ENCODE results near the gene TMEM39A.

Gene TMEM39A

GRCh38 chr3:119433613-119434325 lies 29.6 kb downstream of the TMEM39A start:
- DNase-seq (ENCODE audit: low spot score): no peak
- peaks cover 84% of the 10 kb centered on the region for H3K36me3 Mint-ChIP-seq (ENCODE audit: low read depth)
- H3K9me3 Mint-ChIP-seq: peaks cover 19% of the 10 kb centered on the region
- H3K27me3 Mint-ChIP-seq (ENCODE audit: low read depth): no peaks in the 10 kb centered on the region
- H3K4me1 Mint-ChIP-seq (ENCODE audit: low read depth): no peaks in the 10 kb centered on the region
- H3K27ac Mint-ChIP-seq: no peak overlapping the region
- no peak overlapping the region for H3K4me3 Mint-ChIP-seq

DNA sequence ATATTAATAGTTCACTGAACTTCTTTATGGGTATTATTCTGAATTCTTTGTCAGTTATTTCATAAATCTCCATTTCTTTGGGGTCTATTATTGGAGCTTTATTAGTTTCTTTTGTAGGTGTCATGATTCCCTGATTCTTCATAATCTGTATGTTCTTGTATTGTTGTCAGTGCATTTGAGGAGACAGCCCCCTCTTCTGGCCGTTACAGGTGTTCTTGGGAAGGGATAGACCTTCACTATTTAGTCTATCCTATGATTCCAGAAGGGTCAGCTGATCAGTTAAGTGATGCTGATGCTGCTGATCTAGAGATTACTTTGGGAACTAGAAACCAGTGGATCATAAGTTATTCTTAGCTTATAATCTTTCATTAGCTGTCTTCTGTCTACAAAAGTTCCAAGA lies 34.9 kb downstream of the TMEM39A start:
- no peak overlapping the region for H3K4me3 Mint-ChIP-seq
- no peak overlapping the region for H3K27ac Mint-ChIP-seq
- peaks cover 58% of the 10 kb centered on the region for H3K36me3 Mint-ChIP-seq (ENCODE audit: low read depth)
- no peak for DNase-seq (ENCODE audit: low spot score)
- H3K4me1 Mint-ChIP-seq (ENCODE audit: low read depth): no peaks in the 10 kb centered on the region
- no peaks in the 10 kb centered on the region for H3K27me3 Mint-ChIP-seq (ENCODE audit: low read depth)
- H3K9me3 Mint-ChIP-seq: peaks cover 63% of the 10 kb centered on the region

GRCh38 chr3:119427669-119428068 lies 35.7 kb downstream of the TMEM39A start:
- Mint-ChIP-seq H3K27ac (no peak overlapping the region), H3K4me3 (no peak overlapping the region), H3K9me3 (peaks cover 63% of the 10 kb centered on the region), H3K36me3 (ENCODE audit: low read depth) (peaks cover 54% of the 10 kb centered on the region), H3K4me1 (ENCODE audit: low read depth) (no peaks in the 10 kb centered on the region), H3K27me3 (ENCODE audit: low read depth) (no peaks in the 10 kb centered on the region)
- no peak for DNase-seq (ENCODE audit: low spot score)

- H3K9me3 Mint-ChIP-seq: peaks cover 8% of the 10 kb centered on the region
- H3K27me3 Mint-ChIP-seq (ENCODE audit: low read depth): no peaks in the 10 kb centered on the region
Observed at GRCh38 chr3:119420196-119420595, 43.2 kb downstream of the TMEM39A start.

GRCh38 chr3:119418641-119419040 lies 44.8 kb downstream of the TMEM39A start:
- Mint-ChIP-seq H3K27ac (no peak overlapping the region), H3K9me3 (no peaks in the 10 kb centered on the region), H3K4me3 (no peak overlapping the region), H3K4me1 (ENCODE audit: low read depth) (peaks cover 3% of the 10 kb centered on the region), H3K27me3 (ENCODE audit: low read depth) (no peaks in the 10 kb centered on the region), H3K36me3 (ENCODE audit: low read depth) (no peaks in the 10 kb centered on the region)
- DNase-seq (ENCODE audit: low spot score): no peak

More at GRCh38 chr3:119420196-119420595, 43.2 kb downstream of the TMEM39A start:
- Mint-ChIP-seq H3K36me3 (ENCODE audit: low read depth) (peaks cover under 1% of the 10 kb centered on the region), H3K4me3 (no peak overlapping the region), H3K4me1 (ENCODE audit: low read depth) (peaks cover 3% of the 10 kb centered on the region), H3K27ac (no peak overlapping the region)
- DNase-seq (ENCODE audit: low spot score): no peak

- Mint-ChIP-seq H3K4me1 (ENCODE audit: low read depth) (peaks cover 3% of the 10 kb centered on the region), H3K4me3 (no peak overlapping the region), H3K36me3 (ENCODE audit: low read depth) (no peaks in the 10 kb centered on the region), H3K27ac (no peak overlapping the region), H3K27me3 (ENCODE audit: low read depth) (no peaks in the 10 kb centered on the region), H3K9me3 (no peaks in the 10 kb centered on the region)
- DNase-seq (ENCODE audit: low spot score): no peak
Observed at GRCh38 chr3:119417771-119418512, 45.5 kb downstream of the TMEM39A start.

DNA sequence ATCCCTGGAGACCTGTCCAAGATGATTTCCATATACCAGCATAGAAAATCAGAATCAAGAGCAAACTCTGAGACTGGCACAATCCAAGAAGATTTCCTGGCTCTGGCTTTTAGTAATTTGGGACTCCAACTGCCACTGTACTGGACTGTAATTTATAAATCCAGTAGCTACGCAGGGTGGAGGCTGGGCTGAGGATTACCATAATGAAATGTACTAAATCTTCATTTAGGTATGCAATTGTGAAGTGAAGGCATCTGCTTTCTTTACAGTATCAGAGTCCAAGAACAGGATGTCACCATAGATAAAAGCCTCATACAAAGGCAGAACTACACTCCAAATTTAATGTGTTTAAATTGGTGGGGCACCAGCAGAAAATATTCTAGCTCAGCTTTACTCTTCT lies 46.5 kb downstream of the TMEM39A start:
- no peaks in the 10 kb centered on the region for H3K36me3 Mint-ChIP-seq (ENCODE audit: low read depth)
- no peak for DNase-seq (ENCODE audit: low spot score)
- H3K9me3 Mint-ChIP-seq: no peaks in the 10 kb centered on the region
- no peak overlapping the region for H3K4me3 Mint-ChIP-seq
- H3K27me3 Mint-ChIP-seq (ENCODE audit: low read depth): no peaks in the 10 kb centered on the region
- no peak overlapping the region for H3K27ac Mint-ChIP-seq
- H3K4me1 Mint-ChIP-seq (ENCODE audit: low read depth): peaks cover 3% of the 10 kb centered on the region

- H3K36me3 Mint-ChIP-seq (ENCODE audit: low read depth): no peaks in the 10 kb centered on the region
Observed at GRCh38 chr3:119413603-119414280, 49.7 kb downstream of the TMEM39A start.

DNA sequence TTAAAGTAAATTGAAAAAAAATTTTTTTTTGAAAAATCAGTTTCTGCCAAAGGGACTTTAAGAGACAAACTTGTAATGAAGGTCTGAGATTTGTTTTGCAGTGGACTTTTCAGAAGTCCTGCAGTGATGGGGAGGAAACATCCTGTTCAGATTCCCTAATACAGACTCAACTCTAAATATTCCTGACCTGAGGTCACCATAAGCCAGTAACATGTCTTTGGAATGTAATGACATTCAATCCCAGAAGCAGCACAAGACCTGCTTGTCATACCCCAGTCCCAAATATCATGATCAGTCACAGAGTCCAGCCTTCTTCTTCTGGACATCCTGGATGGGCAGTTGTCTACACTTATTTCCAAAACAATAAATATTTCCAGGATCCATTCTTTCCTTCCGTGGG lies 53.6 kb downstream of the TMEM39A start:
- no peak for DNase-seq (ENCODE audit: low spot score)
- Mint-ChIP-seq H3K4me1 (ENCODE audit: low read depth) (peaks cover under 1% of the 10 kb centered on the region), H3K36me3 (ENCODE audit: low read depth) (no peaks in the 10 kb centered on the region), H3K27ac (no peak overlapping the region), H3K4me3 (no peak overlapping the region), H3K9me3 (no peaks in the 10 kb centered on the region), H3K27me3 (ENCODE audit: low read depth) (no peaks in the 10 kb centered on the region)

More at GRCh38 chr3:119413603-119414280, 49.7 kb downstream of the TMEM39A start:
- H3K27me3 Mint-ChIP-seq (ENCODE audit: low read depth): no peaks in the 10 kb centered on the region
- H3K4me3 Mint-ChIP-seq: no peak overlapping the region
- H3K9me3 Mint-ChIP-seq: no peaks in the 10 kb centered on the region
- DNase-seq (ENCODE audit: low spot score): no peak
- no peaks in the 10 kb centered on the region for H3K4me1 Mint-ChIP-seq (ENCODE audit: low read depth)
- H3K27ac Mint-ChIP-seq: no peak overlapping the region

- no peak for DNase-seq (ENCODE audit: low spot score)
- Mint-ChIP-seq H3K36me3 (ENCODE audit: low read depth) (no peaks in the 10 kb centered on the region), H3K27me3 (ENCODE audit: low read depth) (no peaks in the 10 kb centered on the region), H3K27ac (no peak overlapping the region), H3K4me3 (no peak overlapping the region), H3K9me3 (no peaks in the 10 kb centered on the region), H3K4me1 (ENCODE audit: low read depth) (peaks cover 1% of the 10 kb centered on the region)
Observed at GRCh38 chr3:119408243-119408950, 55.0 kb downstream of the TMEM39A start.

- no peak for DNase-seq (ENCODE audit: low spot score)
- no peaks in the 10 kb centered on the region for H3K27me3 Mint-ChIP-seq (ENCODE audit: low read depth)
- H3K27ac Mint-ChIP-seq: no peak overlapping the region
- H3K4me3 Mint-ChIP-seq: no peak overlapping the region
- no peaks in the 10 kb centered on the region for H3K9me3 Mint-ChIP-seq
- H3K36me3 Mint-ChIP-seq (ENCODE audit: low read depth): peaks cover 2% of the 10 kb centered on the region
- peaks cover 11% of the 10 kb centered on the region for H3K4me1 Mint-ChIP-seq (ENCODE audit: low read depth)
Observed at GRCh38 chr3:119405315-119405714, 58.1 kb downstream of the TMEM39A start.

- Mint-ChIP-seq H3K27me3 (ENCODE audit: low read depth) (no peaks in the 10 kb centered on the region), H3K4me3 (no peak overlapping the region), H3K27ac (no peak overlapping the region), H3K4me1 (ENCODE audit: low read depth) (peaks cover 11% of the 10 kb centered on the region), H3K36me3 (ENCODE audit: low read depth) (peaks cover 2% of the 10 kb centered on the region), H3K9me3 (no peaks in the 10 kb centered on the region)
- DNase-seq (ENCODE audit: low spot score): no peak
Observed at GRCh38 chr3:119403201-119403600, 60.2 kb downstream of the TMEM39A start.

GRCh38 chr3:119402791-119403190 lies 60.6 kb downstream of the TMEM39A start:
- no peak for DNase-seq (ENCODE audit: low spot score)
- Mint-ChIP-seq H3K4me3 (no peak overlapping the region), H3K27me3 (ENCODE audit: low read depth) (no peaks in the 10 kb centered on the region), H3K9me3 (no peaks in the 10 kb centered on the region), H3K36me3 (ENCODE audit: low read depth) (peaks cover 2% of the 10 kb centered on the region), H3K27ac (no peak overlapping the region), H3K4me1 (ENCODE audit: low read depth) (peaks cover 11% of the 10 kb centered on the region)
